ENCODE data around the gene OGDH.

Gene OGDH

GRCh38 chr7:44643206-44643605 is 36.8 kb downstream of the OGDH start:
- DNase-seq = no peak

- no peak for DNase-seq
Observed at GRCh38 chr7:44645254-44645653, 38.8 kb downstream of the OGDH start.

GRCh38 chr7:44645696-44646095 is 39.3 kb downstream of the OGDH start:
- no peak for DNase-seq

GRCh38 chr7:44646176-44646920 is 39.9 kb downstream of the OGDH start:
- DNase-seq = no peak

- no peak for DNase-seq
Observed at GRCh38 chr7:44646921-44647636, 40.7 kb downstream of the OGDH start.

- no peak for DNase-seq
Observed at GRCh38 chr7:44647981-44648714, 41.7 kb downstream of the OGDH start.

GRCh38 chr7:44650242-44650641 is 43.8 kb downstream of the OGDH start:
- no peak for DNase-seq

GRCh38 chr7:44650772-44651171 is 44.3 kb downstream of the OGDH start:
- DNase-seq = no peak

- DNase-seq = no peak
Observed at GRCh38 chr7:44652535-44652934, 46.1 kb downstream of the OGDH start.

GRCh38 chr7:44654255-44654796 is 47.9 kb downstream of the OGDH start:
- no peak for DNase-seq

GRCh38 chr7:44655341-44655740 is 48.9 kb downstream of the OGDH start:
- no peak for DNase-seq

GRCh38 chr7:44658979-44659378 is 52.6 kb downstream of the OGDH start:
- no peak for DNase-seq

GRCh38 chr7:44661233-44661632 is 54.8 kb downstream of the OGDH start:
- DNase-seq = no peak

- DNase-seq = no peak
Observed at GRCh38 chr7:44664780-44665461, 58.5 kb downstream of the OGDH start.

GRCh38 chr7:44665531-44666213 is 59.2 kb downstream of the OGDH start:
- DNase-seq = no peak

GRCh38 chr7:44666566-44666965 is 60.1 kb downstream of the OGDH start:
- no peak for DNase-seq

- no peak for DNase-seq
Observed at GRCh38 chr7:44667190-44667589, 60.8 kb downstream of the OGDH start.

GRCh38 chr7:44671069-44671468 is 64.6 kb downstream of the OGDH start:
- DNase-seq = no peak

GRCh38 chr7:44673324-44673723 is 66.9 kb downstream of the OGDH start:
- DNase-seq = no peak

GRCh38 chr7:44673771-44674170 is 67.3 kb downstream of the OGDH start:
- DNase-seq = no peak

- DNase-seq = no peak
Observed at GRCh38 chr7:44674381-44674780, 68.0 kb downstream of the OGDH start.

- DNase-seq = no peak
Observed at GRCh38 chr7:44676776-44677175, 70.3 kb downstream of the OGDH start.
